Measurements from ENCODE around the gene PLXNC1.

PLXNC1 gene

GRCh38 chr12:94261786-94262185 lies 113.4 kb downstream of the PLXNC1 start:
- Histone ChIP-seq H3K9ac (ENCODE audit: low read length) (peak overlapping the region; percentile 61), H2AFZ (ENCODE audit: low read length) (peak overlapping the region; percentile 92; the same call in 1 of the 2 replicates), H3K4me3 (ENCODE audit: low read depth, low read length, poor library complexity, severe bottlenecking) (peak overlapping the region; percentile 62)

GRCh38 chr12:94262228-94263010 lies 114.0 kb downstream of the PLXNC1 start:
- no peaks in the 10 kb centered on the region for H3K9me2 ChIP-seq (ENCODE audit: low read depth, low read length)
- 0 out of 2 replicates have a peak, but pooled peaks cover 4% of the 10 kb centered on the region for H3F3A ChIP-seq (ENCODE audit: insufficient read depth, low read length)
- no peaks in the 10 kb centered on the region for H3K9me3 ChIP-seq (ENCODE audit: low read length)
- peak overlapping the region; percentile 65 for H3K4me2 ChIP-seq (ENCODE audit: low read length)
- peaks cover 45% of the 10 kb centered on the region for H3K4me1 ChIP-seq (ENCODE audit: insufficient read depth, low read length, severe bottlenecking)
- H3K4me3 ChIP-seq (ENCODE audit: low read depth, low read length, poor library complexity, severe bottlenecking): peak overlapping the region; percentile 62
- peak overlapping the region; percentile 61 for H3K9ac ChIP-seq (ENCODE audit: low read length)
- no peaks in the 10 kb centered on the region for H3K27me3 ChIP-seq (ENCODE audit: insufficient read depth, low read length)
- H3K36me3 ChIP-seq (ENCODE audit: insufficient read depth, low read length): no peaks in the 10 kb centered on the region
- no peak for TF ChIP-seq CTCF (IDR thresholded peaks at IDR 0.05; ENCODE audit: low read length)
- TF ChIP-seq EZH2 (IDR thresholded peaks at IDR 0.05; ENCODE audit: borderline replicate concordance, low read length): no peak
- peak overlapping the region; percentile 64 for H3K27ac ChIP-seq (ENCODE audit: low read depth, low read length, poor library complexity, severe bottlenecking)
- no peaks in the 10 kb centered on the region for H4K20me1 ChIP-seq (ENCODE audit: insufficient read depth, low read length)
- peak overlapping the region; percentile 92; the same call in 1 of the 2 replicates for H2AFZ ChIP-seq (ENCODE audit: low read length)
- no peaks in the 10 kb centered on the region for H3K79me2 ChIP-seq (ENCODE audit: insufficient read depth, low read length)

More at GRCh38 chr12:94261786-94262185, 113.4 kb downstream of the PLXNC1 start:
- Histone ChIP-seq H3K4me2 (ENCODE audit: low read length) (peak overlapping the region; percentile 65), H3K79me2 (ENCODE audit: insufficient read depth, low read length) (no peaks in the 10 kb centered on the region), H3K9me2 (ENCODE audit: low read depth, low read length) (no peaks in the 10 kb centered on the region), H3K27me3 (ENCODE audit: insufficient read depth, low read length) (no peaks in the 10 kb centered on the region), H3K4me1 (ENCODE audit: insufficient read depth, low read length, severe bottlenecking) (peaks cover 47% of the 10 kb centered on the region), H4K20me1 (ENCODE audit: insufficient read depth, low read length) (no peaks in the 10 kb centered on the region), H3K36me3 (ENCODE audit: insufficient read depth, low read length) (no peaks in the 10 kb centered on the region; the same call in 1 of the 2 replicates), H3F3A (ENCODE audit: insufficient read depth, low read length) (0 out of 2 replicates have a peak, but pooled peaks cover 4% of the 10 kb centered on the region), H3K9me3 (ENCODE audit: low read length) (no peaks in the 10 kb centered on the region), H3K27ac (ENCODE audit: low read depth, low read length, poor library complexity, severe bottlenecking) (peak overlapping the region; percentile 64)
- TF ChIP-seq CTCF (IDR thresholded peaks at IDR 0.05; ENCODE audit: low read length) (no peak), EZH2 (IDR thresholded peaks at IDR 0.05; ENCODE audit: borderline replicate concordance, low read length) (no peak)

- TF ChIP-seq EZH2 (IDR thresholded peaks at IDR 0.05; ENCODE audit: borderline replicate concordance, low read length) (no peak), CTCF (IDR thresholded peaks at IDR 0.05; ENCODE audit: low read length) (no peak)
- H2AFZ ChIP-seq (ENCODE audit: low read length): 0 out of 2 replicates have a peak overlapping the region, but pooled peaks have one; percentile 92
- H3K9me3 ChIP-seq (ENCODE audit: low read length): no peaks in the 10 kb centered on the region
- H4K20me1 ChIP-seq (ENCODE audit: insufficient read depth, low read length): no peaks in the 10 kb centered on the region
- H3K27ac ChIP-seq (ENCODE audit: low read depth, low read length, poor library complexity, severe bottlenecking): peak overlapping the region; percentile 64
- peak overlapping the region; percentile 62 for H3K4me3 ChIP-seq (ENCODE audit: low read depth, low read length, poor library complexity, severe bottlenecking)
- no peaks in the 10 kb centered on the region for H3K9me2 ChIP-seq (ENCODE audit: low read depth, low read length)
- H3K27me3 ChIP-seq (ENCODE audit: insufficient read depth, low read length): no peaks in the 10 kb centered on the region
- H3K4me2 ChIP-seq (ENCODE audit: low read length): peak overlapping the region; percentile 65
- 0 out of 2 replicates have a peak, but pooled peaks cover 4% of the 10 kb centered on the region for H3F3A ChIP-seq (ENCODE audit: insufficient read depth, low read length)
- no peaks in the 10 kb centered on the region for H3K36me3 ChIP-seq (ENCODE audit: insufficient read depth, low read length)
- H3K79me2 ChIP-seq (ENCODE audit: insufficient read depth, low read length): no peaks in the 10 kb centered on the region
- H3K9ac ChIP-seq (ENCODE audit: low read length): peak overlapping the region; percentile 61
- H3K4me1 ChIP-seq (ENCODE audit: insufficient read depth, low read length, severe bottlenecking): peaks cover 37% of the 10 kb centered on the region
Observed at GRCh38 chr12:94263011-94263811, 114.8 kb downstream of the PLXNC1 start.

All from OCI-LY1 (cell line).